Right atrium auricular region (tissue), 2 donors: ENCODE results near the gene ABI3. TPM values are rescaled to one million over a fixed set of nuclear protein-coding genes. Genes with fewer than 3 reads are reported as not detected.

Experiments used
- DNase-seq: peaks from one replicate; pipeline ENCODE4 v3.0.0-alpha.2; 2019; ENCODE audit warnings: low spot score
- H3K27ac ChIP-seq, 2 donors: fragments of 200-600 bp; sonication (generic); 1 replicate in 1 of 2; 2 replicates in 1 of 2; pipeline ENCODE4 v1.5.1; 2016 to 2019
- H3K27me3 ChIP-seq, 2 donors: fragments of 200-600 bp; sonication (generic); one replicate each; pipeline versions ENCODE4 v1.5.1 to v1.6.0; 2017 to 2019
- H3K36me3 ChIP-seq: fragments of 200-600 bp; sonication (generic); one replicate; pipeline ENCODE4 v1.5.1; 2016
- H3K4me1 ChIP-seq, 2 donors: fragments of 200-600 bp; sonication (generic); one replicate each; pipeline versions ENCODE4 v1.5.1 to v1.6.0; 2017 to 2019
- H3K4me3 ChIP-seq, 2 donors: fragments of 200-600 bp; sonication (generic); 1 replicate in 1 of 2; 2 replicates in 1 of 2; pipeline ENCODE4 v1.5.1; 2017 to 2019; ENCODE audit warnings: mild to moderate bottlenecking in 1 of 2, moderate library complexity in 1 of 2
- H3K9me3 ChIP-seq, 2 donors: fragments of 200-600 bp; sonication (generic); one replicate each; pipeline ENCODE4 v1.5.1; 2019
- total RNA-seq, 2 donors: library from RNA; depleted of rRNA; stranded (reverse); fragments of >200 nt; gene quantifications; one replicate each; pipeline ENCODE4 v1.1.0, GENCODE V29; 2016
- TF ChIP-seq, protein P1 (sequence below), 2 donors: fragments of 200-600 bp; sonication (generic); IDR thresholded peaks; one replicate each; pipeline ENCODE4 v1.5.1; 2019; ENCODE audit warnings: antibody characterized with exemption in 2 of 2

ABI3 gene
- total RNA-seq, 2 donors from 2014 or later = 6.7 to 8.2 TPM

GRCh38 chr17:49214676-49215360 lies 4.3 kb downstream of the ABI3 start:
- Histone ChIP-seq H3K36me3 (no peaks in the 10 kb centered on the region), H3K27ac (peak overlapping the region in 1 of 2 donors; percentile 21), H3K4me1 (peaks cover 0 to 54% of the 10 kb centered on the region in 2 donors), H3K27me3 (no peaks in the 10 kb centered on the region), H3K4me3 (no peak overlapping the region), H3K9me3 (no peaks in the 10 kb centered on the region)
- TF ChIP-seq, protein P1, sequence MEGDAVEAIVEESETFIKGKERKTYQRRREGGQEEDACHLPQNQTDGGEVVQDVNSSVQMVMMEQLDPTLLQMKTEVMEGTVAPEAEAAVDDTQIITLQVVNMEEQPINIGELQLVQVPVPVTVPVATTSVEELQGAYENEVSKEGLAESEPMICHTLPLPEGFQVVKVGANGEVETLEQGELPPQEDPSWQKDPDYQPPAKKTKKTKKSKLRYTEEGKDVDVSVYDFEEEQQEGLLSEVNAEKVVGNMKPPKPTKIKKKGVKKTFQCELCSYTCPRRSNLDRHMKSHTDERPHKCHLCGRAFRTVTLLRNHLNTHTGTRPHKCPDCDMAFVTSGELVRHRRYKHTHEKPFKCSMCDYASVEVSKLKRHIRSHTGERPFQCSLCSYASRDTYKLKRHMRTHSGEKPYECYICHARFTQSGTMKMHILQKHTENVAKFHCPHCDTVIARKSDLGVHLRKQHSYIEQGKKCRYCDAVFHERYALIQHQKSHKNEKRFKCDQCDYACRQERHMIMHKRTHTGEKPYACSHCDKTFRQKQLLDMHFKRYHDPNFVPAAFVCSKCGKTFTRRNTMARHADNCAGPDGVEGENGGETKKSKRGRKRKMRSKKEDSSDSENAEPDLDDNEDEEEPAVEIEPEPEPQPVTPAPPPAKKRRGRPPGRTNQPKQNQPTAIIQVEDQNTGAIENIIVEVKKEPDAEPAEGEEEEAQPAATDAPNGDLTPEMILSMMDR (IDR thresholded peaks at IDR 0.05) = no peak
- DNase-seq = no peak

DNA sequence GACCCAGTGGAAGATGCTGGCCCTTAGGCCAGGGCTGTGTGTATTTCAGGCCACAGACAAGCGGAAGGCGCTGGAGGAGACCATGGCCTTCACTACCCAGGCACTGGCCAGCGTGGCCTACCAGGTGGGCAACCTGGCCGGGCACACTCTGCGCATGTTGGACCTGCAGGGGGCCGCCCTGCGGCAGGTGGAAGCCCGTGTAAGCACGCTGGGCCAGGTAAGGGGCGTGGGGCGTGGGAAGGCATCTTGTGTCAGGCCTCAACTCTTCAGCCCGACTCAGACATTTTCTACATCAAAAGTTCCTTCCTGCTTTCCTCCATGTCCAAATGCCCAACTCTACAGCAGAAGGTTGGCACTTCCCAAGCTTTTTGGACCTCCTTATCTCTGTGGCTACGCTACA lies 6.0 kb downstream of the ABI3 start:
- H3K9me3 ChIP-seq = no peaks in the 10 kb centered on the region
- DNase-seq = no peak
- TF ChIP-seq, protein P1 (IDR thresholded peaks at IDR 0.05) = no peak
- no peaks in the 10 kb centered on the region for H3K27me3 ChIP-seq
- H3K27ac ChIP-seq = peak overlapping the region; percentile 8 to 17
- peaks cover 0 to 55% of the 10 kb centered on the region in 2 donors for H3K4me1 ChIP-seq
- H3K36me3 ChIP-seq = no peaks in the 10 kb centered on the region
- H3K4me3 ChIP-seq = no peak overlapping the region

DNA sequence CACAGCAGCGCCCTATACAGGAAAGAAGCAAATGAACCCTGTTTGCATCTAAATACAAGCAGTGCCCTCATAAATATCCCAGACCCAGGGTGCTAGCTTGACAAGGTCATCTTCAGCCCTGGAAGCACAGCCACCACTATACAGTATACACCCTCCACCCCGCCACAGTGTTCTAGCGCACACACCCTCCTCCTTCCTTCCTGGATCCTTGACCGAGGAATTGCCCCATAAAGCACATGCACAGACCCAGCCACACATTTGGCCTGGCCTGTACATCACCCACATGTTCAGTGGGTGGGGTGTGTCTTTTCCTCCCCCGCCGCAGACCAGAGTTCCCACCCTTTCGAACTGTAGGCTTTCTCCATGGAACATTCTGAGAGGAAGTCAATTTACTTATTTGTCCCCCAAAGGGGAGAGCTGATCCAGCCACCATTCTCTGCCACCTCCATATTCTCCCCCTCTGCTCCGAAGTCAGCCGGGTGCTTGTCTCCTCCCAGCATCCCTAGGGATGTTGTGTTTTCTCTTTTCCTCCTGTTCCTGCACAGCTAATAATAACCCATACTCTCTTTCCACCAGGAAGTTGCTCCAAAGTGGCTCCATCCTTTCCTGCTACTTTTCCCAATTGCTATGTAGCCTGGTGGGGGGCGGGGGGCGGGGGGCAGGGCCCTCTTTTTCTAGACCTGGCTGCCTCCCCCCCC lies 6.6 kb downstream of the ABI3 start:
- TF ChIP-seq, protein P1 (IDR thresholded peaks at IDR 0.05) = no peak
- DNase-seq = peak; percentile 76
- no peak overlapping the region for H3K4me3 ChIP-seq
- H3K27ac ChIP-seq = peak overlapping the region; percentile 31 to 40
- H3K36me3 ChIP-seq = no peaks in the 10 kb centered on the region
- H3K4me1 ChIP-seq = peaks cover 0 to 55% of the 10 kb centered on the region in 2 donors
- no peaks in the 10 kb centered on the region for H3K27me3 ChIP-seq
- no peaks in the 10 kb centered on the region for H3K9me3 ChIP-seq

DNA sequence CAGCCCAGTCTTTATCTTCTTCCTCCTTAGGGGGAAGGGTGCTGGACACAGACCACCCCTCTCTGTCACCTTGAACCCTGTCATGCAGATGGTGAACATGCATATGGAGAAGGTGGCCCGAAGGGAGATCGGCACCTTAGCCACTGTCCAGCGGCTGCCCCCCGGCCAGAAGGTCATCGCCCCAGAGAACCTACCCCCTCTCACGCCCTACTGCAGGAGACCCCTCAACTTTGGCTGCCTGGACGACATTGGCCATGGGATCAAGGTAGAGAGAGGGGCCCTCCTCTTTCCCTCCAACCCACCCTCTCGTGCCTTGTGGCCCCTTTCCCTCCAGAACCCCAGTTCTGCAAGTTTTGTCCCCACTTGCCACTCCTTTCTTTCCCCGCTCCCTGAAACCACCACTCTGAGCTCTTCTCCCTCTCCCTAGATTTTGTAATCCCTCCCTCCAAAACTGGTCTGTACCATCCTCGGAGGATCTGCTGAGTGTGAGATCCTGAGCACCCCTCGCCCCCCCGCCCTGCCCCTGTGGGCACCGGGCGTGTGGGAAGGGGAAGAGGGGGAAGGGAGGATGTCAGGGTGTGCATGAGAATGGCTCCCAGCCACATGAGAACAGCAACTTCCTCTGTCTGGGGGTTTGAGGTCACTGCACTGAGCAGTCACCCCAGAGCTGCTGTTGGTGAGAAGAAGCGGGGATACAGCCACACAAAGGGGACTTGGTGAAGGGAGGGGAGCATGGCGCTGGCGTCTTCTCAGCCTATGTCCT lies 7.3 kb downstream of the ABI3 start:
- peaks cover 0 to 53% of the 10 kb centered on the region in 2 donors for H3K4me1 ChIP-seq
- H3K9me3 ChIP-seq = no peaks in the 10 kb centered on the region
- no peaks in the 10 kb centered on the region for H3K36me3 ChIP-seq
- peak overlapping the region; percentile 31 to 40 for H3K27ac ChIP-seq
- peak; percentile 65 for DNase-seq
- TF ChIP-seq, protein P1 (IDR thresholded peaks at IDR 0.05) = no peak
- H3K4me3 ChIP-seq = no peak overlapping the region
- no peaks in the 10 kb centered on the region for H3K27me3 ChIP-seq

- Histone ChIP-seq H3K36me3 (no peaks in the 10 kb centered on the region), H3K4me1 (peaks cover 0 to 51% of the 10 kb centered on the region in 2 donors), H3K4me3 (no peak overlapping the region), H3K27ac (no peak overlapping the region), H3K9me3 (no peaks in the 10 kb centered on the region), H3K27me3 (no peaks in the 10 kb centered on the region)
- TF ChIP-seq, protein P1 (IDR thresholded peaks at IDR 0.05) = peak in 1 of 2 donors; percentile 29
- no peak for DNase-seq
Measured at GRCh38 chr17:49218941-49219913, 8.7 kb downstream of the ABI3 start.
